Cardiac fibroblast (primary cell): ENCODE measurements around the gene CKS1B.

Source experiments
- DNase-seq, 2 donors: peaks; one replicate each; pipeline versions ENCODE4 v3.0.0 to v3.0.0-alpha.2; 2010; ENCODE audit warnings: low read depth in 2 of 2
- H3K4me3 ChIP-seq, 2 donors: replicated peaks in 1 of 2; 1 replicate in 1 of 2; 2 replicates in 1 of 2; pipeline ENCODE4 v1.5.1; 2011; ENCODE audit warnings: low read depth in 2 of 2, low read length in 2 of 2, mild to moderate bottlenecking in 2 of 2, moderate library complexity in 1 of 2
- TF ChIP-seq, protein P1 (sequence below): IDR thresholded peaks from one replicate; pipeline ENCODE4 v1.5.1; 2011; ENCODE audit warnings: low read depth, mild to moderate bottlenecking, low read length, inconsistent platforms

The CKS1B gene

DNA sequence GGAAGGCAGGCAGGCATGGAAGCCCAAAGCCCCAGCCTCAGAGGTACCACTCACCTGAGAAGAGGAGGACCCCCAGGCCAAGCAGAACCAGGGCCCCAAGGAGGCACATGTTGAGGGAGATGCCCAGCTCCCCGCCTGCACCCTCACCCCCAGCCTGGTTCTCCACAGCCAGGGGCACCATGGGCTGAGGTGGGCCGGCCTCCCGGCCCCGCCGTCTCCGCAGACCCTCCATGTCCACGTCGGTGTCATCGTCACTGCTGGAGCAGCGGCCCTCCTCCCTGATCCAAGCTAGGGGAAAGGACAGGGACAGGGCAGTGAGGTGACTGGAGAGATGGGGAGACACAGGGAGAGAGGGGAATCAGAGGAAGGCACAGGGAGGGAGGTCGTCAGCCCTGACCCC, 26.4 kb upstream of the CKS1B start:
- TF ChIP-seq, protein P1, sequence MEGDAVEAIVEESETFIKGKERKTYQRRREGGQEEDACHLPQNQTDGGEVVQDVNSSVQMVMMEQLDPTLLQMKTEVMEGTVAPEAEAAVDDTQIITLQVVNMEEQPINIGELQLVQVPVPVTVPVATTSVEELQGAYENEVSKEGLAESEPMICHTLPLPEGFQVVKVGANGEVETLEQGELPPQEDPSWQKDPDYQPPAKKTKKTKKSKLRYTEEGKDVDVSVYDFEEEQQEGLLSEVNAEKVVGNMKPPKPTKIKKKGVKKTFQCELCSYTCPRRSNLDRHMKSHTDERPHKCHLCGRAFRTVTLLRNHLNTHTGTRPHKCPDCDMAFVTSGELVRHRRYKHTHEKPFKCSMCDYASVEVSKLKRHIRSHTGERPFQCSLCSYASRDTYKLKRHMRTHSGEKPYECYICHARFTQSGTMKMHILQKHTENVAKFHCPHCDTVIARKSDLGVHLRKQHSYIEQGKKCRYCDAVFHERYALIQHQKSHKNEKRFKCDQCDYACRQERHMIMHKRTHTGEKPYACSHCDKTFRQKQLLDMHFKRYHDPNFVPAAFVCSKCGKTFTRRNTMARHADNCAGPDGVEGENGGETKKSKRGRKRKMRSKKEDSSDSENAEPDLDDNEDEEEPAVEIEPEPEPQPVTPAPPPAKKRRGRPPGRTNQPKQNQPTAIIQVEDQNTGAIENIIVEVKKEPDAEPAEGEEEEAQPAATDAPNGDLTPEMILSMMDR, result no peak
- H3K4me3 ChIP-seq, result no peak overlapping the region
- no peak for DNase-seq

DNA sequence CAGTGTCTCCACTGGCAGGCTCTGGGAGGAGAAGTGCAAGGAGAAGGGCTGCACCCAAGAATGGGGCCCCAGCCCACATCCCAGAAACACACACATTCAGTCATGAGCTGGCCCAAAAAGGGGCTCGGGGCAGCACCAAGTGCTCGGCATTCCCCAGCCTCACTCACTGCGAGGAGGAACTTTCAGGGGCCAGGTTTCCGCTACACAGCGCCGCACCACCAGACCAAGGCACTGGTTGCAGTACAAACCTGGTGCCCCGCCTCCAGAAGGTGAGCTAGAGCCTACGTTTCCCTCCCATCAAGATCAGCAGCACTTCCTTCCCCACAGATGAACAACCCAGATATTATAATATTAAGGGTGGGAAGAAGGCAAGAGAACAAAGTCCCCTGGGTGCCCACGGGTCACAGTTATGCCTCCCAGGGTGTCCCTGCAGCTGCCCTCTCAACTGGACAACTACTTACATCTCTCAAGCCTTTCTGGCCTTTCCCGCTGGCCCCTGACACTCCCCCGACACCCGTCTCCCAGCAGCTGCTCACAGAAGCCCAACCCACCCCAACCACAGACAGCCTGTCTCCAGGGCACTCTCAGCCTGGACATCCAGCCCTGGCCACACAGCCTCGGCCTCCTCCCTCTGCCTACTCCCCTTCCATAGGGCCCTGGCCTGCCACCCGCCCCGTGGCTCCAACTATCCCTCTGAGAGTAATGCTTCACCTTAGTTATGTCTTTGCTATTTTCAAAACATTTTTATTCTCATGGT, 22.4 kb upstream of the CKS1B start:
- H3K4me3 ChIP-seq, result no peak overlapping the region
- TF ChIP-seq, protein P1, result no peak
- no peak for DNase-seq

DNA sequence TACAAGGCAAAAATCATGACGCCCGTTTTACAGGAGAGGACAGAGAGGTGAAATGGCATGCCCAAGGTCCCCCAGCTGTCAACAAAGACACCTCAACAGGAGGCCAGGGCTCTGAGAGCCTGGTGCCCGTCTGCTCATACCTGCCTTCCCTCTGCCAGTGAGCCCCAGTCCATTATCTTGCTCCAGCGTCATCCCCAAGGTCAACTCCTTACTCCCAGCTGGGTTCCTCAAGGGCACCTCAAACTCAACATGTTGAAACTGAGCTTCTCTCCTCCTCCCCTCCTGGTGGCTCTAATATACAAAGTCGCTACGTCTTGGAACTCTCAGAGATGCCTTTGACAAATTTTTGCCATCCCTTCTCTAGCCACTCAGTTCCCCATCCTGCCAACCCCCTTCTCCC, 21.8 kb upstream of the CKS1B start:
- TF ChIP-seq, protein P1, result no peak
- no peak overlapping the region for H3K4me3 ChIP-seq
- no peak for DNase-seq

DNA sequence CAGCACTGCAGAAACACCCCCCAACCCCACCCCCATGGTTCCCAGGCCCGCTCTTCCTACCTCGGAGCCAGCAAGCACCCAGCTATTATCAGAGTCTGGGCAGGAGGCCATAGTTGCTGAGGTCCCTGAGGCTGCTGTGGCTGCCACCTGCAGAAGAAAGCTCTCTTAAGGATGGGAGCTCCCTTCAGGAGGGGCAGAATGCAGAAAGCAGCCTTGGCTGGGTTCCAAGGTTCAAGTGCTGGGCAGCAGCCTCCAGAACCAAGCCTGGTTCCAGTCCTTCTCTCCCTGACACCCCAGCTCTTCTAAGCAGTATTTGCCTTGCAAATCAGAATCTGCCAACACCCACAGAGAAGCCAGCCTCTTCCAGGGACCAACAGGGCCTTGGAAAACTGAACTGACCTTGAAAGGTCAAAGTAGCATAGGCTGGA, 20.9 kb upstream of the CKS1B start:
- no peak for DNase-seq
- TF ChIP-seq, protein P1, result no peak
- H3K4me3 ChIP-seq, result no peak overlapping the region

DNA sequence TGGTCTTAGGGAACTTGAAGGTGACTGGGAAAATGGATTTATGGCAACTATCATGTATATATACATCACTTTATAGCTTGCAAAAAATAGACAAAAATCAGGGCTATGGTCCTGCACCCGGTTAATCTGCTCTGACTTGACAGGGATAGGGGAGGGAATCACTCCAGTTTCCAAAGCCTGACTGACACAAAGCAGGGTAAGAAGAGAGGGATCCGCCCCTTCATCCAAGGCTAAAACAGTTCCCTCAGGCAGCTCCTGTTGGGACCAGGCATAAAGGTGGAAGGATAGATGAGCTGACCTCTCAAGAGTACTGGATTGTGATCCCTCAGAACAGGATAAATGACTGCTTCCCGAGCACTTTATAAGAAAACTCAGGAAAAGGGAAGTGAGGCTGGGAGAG, 19.9 kb upstream of the CKS1B start:
- H3K4me3 ChIP-seq, result no peak overlapping the region
- DNase-seq, result no peak
- TF ChIP-seq, protein P1, result no peak

DNA sequence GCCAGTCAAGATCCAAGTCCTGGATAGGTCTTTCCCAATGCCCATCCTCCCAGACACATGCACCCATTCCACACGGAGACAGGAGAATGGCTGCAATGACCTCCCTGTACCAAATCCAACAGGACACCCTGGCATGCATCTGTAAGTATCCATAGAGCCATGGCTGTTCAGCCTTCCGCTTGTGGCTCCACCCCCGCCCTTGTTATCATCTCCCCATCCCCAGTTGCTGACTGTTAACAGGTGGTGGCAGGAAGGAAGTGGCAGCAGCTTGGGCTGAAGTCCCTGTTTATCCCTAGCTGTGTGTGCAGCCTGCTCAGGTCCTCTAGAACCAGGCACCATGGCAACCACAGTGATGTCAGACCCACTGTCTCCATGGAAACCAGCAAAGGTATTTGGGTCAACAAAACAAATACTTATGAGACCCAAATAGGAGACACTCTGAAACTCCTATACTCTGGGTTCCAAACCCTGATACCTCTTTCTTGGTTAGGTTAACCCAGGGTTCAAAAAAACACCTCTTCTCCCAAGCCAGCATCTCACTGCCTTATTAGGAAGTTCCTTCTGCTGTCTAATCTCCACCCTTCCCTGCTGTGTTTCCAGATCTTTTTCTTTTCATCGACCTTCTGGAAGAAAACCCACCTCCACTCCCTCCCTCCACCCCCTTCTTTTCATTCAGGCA, 19.3 kb upstream of the CKS1B start:
- TF ChIP-seq, protein P1, result no peak
- DNase-seq, result peak; percentile 81 to 86
- H3K4me3 ChIP-seq, result peak overlapping the region; percentile 61 to 71
